Brain microvascular endothelial cell (primary cell): Measurements from ENCODE around the gene ZBTB40.

ENCODE experiments used
- DNase-seq: peaks from one replicate; pipeline ENCODE4 v3.0.0-alpha.2; 2020
- H3K27ac ChIP-seq: fragments of 250-450 bp; sonication (Bioruptor Pico); 2 replicates; pipeline ENCODE4 v1.5.1; 2020; ENCODE audit warnings: mild to moderate bottlenecking, moderate library complexity
- H3K27me3 ChIP-seq: fragments of 250-450 bp; sonication (Bioruptor Pico); replicated peaks from 2 replicates; pipeline ENCODE4 v1.5.1; 2020; ENCODE audit warnings: mild to moderate bottlenecking
- H3K36me3 ChIP-seq: fragments of 250-450 bp; sonication (Bioruptor Pico); replicated peaks from 2 replicates; pipeline ENCODE4 v1.5.1; 2020; ENCODE audit warnings: mild to moderate bottlenecking
- H3K4me3 ChIP-seq: 2 replicates; pipeline ENCODE4 v1.5.1; 2011; ENCODE audit warnings: low read depth, mild to moderate bottlenecking, control low read depth, low read length, moderate library complexity
- in situ Hi-C: cut with HindIII; loops from 2 replicates; pipeline ENCODE4 v1.10.0; 2017; ENCODE audit warnings: low sequenced_read_pairs, low pct_ligation_motif_present
- TF ChIP-seq, protein P1 (sequence below): IDR thresholded peaks from 2 replicates; pipeline ENCODE4 v1.5.1; 2011; ENCODE audit warnings: low read depth, mild to moderate bottlenecking, moderate library complexity, low read length, control low read depth, inconsistent platforms; ENCODE audit errors: missing control alignments

Gene ZBTB40

DNA sequence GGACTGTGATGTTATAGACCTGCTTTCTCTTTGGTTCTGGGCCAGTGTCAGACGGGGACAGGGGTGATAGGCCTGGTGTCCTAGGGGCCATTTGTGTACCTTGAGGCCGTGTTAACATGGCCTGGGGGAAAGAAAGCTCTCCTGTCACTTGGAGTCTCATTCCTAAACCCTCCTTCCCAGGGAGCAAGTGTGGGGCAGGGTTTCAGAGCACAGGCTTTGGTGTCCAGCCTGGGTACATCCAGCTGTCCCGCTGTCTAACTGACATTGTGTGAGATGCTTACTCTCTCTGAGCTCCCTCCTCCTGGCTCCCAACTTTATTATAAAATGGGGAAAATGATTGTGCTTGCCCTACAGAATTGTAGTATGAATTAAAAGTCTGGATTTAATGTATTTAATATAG lies 79.1 kb downstream of the ZBTB40 start:
- Histone ChIP-seq H3K36me3 (peaks cover 21% of the 10 kb centered on the region), H3K27me3 (no peaks in the 10 kb centered on the region), H3K27ac (no peak overlapping the region), H3K4me3 (no peak overlapping the region)
- in situ Hi-C loops, result no loop called here
- DNase-seq, result no peak
- TF ChIP-seq, protein P1, sequence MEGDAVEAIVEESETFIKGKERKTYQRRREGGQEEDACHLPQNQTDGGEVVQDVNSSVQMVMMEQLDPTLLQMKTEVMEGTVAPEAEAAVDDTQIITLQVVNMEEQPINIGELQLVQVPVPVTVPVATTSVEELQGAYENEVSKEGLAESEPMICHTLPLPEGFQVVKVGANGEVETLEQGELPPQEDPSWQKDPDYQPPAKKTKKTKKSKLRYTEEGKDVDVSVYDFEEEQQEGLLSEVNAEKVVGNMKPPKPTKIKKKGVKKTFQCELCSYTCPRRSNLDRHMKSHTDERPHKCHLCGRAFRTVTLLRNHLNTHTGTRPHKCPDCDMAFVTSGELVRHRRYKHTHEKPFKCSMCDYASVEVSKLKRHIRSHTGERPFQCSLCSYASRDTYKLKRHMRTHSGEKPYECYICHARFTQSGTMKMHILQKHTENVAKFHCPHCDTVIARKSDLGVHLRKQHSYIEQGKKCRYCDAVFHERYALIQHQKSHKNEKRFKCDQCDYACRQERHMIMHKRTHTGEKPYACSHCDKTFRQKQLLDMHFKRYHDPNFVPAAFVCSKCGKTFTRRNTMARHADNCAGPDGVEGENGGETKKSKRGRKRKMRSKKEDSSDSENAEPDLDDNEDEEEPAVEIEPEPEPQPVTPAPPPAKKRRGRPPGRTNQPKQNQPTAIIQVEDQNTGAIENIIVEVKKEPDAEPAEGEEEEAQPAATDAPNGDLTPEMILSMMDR, result no peak

GRCh38 chr1:22531251-22531650 lies 79.6 kb downstream of the ZBTB40 start:
- H3K27ac ChIP-seq, result no peak overlapping the region
- no peak overlapping the region for H3K4me3 ChIP-seq
- in situ Hi-C loops, result no loop called here
- no peak for DNase-seq
- H3K27me3 ChIP-seq, result no peaks in the 10 kb centered on the region
- peaks cover 17% of the 10 kb centered on the region for H3K36me3 ChIP-seq
- TF ChIP-seq, protein P1, result no peak

DNA sequence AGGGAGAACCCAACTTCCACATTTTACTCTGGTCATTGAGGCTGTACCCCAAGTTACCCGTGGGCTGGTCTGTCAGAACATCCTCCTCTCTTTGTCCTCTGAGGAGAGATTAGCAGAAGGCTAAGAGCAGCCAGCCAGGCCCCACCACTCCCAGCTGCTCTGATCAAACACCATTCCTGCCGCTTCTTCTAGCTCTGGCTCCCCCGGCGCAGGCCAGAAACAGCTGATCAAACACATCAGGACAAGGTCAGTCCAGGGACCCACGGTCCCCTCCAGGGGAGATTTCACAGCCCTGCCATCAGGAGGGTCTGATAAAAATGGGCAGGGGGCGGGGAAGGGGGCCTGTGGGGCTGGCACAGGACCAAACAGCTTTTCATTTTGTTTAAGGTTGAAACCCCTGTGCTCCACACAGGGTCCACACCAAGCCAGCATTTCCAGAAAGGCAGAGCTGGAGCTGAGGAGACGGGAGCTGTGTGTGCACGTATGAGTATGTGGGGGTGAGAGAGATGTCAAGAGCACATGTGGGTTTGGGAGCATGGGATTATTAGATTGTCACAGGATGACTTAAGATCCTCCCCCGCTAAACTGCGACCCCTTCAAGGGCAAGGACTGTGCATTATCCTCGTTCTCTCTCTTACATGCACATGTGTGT lies 81.7 kb downstream of the ZBTB40 start:
- in situ Hi-C loops, result no loop called here
- DNase-seq, result no peak
- Histone ChIP-seq H3K27me3 (no peaks in the 10 kb centered on the region), H3K36me3 (no peaks in the 10 kb centered on the region), H3K27ac (no peak overlapping the region), H3K4me3 (no peak overlapping the region)
- TF ChIP-seq, protein P1, result no peak

DNA sequence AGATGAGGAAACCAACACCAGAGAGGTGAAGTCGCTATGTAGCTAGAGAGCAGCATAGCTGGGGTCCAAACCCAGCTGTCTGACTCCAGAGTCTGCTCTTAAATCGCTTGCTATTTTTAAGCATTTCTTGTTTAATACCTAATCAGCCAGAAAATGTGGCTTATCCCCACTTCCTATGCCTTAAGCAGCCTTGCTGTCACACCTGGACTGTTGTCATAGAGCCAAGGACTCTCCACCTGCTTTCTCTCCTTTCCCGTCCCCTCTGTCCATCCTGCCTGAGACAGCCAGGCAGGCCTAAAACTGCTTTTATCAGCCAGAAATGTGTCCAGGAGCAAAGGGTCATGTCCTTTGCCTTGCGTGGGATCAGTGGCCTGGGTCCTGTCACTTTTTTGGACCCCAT lies 83.3 kb downstream of the ZBTB40 start:
- Histone ChIP-seq H3K36me3 (no peaks in the 10 kb centered on the region), H3K27me3 (no peaks in the 10 kb centered on the region), H3K27ac (no peak overlapping the region), H3K4me3 (no peak overlapping the region)
- DNase-seq, result no peak
- in situ Hi-C loops, result no loop called here
- TF ChIP-seq, protein P1, result no peak

DNA sequence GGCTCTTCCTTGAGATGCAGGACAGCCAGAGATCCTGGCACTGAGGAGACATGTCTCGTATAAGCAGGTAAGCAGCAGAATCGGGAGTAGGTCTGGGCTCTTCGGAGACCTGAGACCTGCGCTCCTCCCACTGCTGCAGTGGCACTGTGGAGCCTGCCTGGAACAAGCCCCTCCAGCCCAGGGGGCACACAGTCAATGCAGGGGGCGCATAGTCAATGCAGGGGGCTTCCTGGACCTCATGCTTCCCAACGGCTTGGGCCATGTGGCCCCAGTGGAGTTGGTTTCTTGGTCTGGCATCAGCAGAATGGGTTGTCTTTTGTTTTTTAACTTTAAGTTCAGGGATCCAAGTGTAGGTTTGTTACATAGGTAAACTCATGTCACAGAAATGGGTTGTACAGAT lies 83.7 kb downstream of the ZBTB40 start:
- Histone ChIP-seq H3K27me3 (no peaks in the 10 kb centered on the region), H3K4me3 (no peak overlapping the region), H3K27ac (no peak overlapping the region), H3K36me3 (no peaks in the 10 kb centered on the region)
- TF ChIP-seq, protein P1, result no peak
- in situ Hi-C loops, result no loop called here
- DNase-seq, result no peak

DNA sequence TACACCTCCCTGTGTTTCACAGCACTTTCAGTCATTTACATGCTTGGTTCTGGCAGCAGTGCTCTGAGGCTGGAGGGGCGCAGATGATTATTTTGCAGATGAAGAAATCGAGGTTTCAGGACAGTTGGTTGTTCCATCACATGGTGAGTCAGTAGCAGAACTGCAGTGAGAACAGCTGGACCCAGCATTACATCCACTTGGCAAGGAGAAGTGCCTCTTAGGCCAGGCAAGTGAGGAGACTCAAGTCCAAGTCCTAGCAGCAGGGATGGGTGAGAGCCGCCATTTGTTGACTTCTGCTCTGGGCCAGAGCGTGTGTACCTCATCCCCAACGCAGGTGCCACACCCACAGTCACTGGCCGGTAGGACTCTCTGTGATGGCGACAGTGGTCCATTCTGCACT lies 84.9 kb downstream of the ZBTB40 start:
- no peaks in the 10 kb centered on the region for H3K27me3 ChIP-seq
- in situ Hi-C loops, result no loop called here
- no peaks in the 10 kb centered on the region for H3K36me3 ChIP-seq
- TF ChIP-seq, protein P1, result no peak
- DNase-seq, result no peak
- no peak overlapping the region for H3K4me3 ChIP-seq
- no peak overlapping the region for H3K27ac ChIP-seq
